Measurements from ENCODE around the gene ARHGAP25. TPM values are rescaled to one million over a fixed set of nuclear protein-coding genes. Genes with fewer than 3 reads are reported as not detected.

Gene ARHGAP25
- total RNA-seq, 1 donor from 2014 or later = 4.6 TPM

DNA sequence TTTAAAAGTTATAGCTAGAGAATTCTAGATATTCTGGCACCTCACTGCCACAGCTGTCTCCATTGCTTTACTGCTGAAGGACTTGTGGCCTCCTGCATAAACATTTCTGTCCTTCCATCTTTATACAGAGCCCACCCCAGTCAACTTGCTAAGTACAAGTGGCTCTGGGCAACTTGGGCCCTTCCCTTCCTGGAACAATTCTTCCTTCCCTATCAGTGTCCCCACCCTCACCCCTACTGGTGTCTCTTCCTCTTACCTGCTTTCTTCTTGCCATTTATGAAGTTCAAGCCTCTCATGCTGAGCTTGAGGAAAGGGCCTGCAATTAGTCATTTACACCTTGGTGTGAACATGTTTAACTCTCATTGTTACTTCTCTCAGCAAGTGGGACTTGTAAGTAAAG, 45.0 kb downstream of the ARHGAP25 start:
- Mint-ChIP-seq H3K9me3 (ENCODE audit: unreplicated experiment) (no peaks in the 10 kb centered on the region), H3K4me3 (ENCODE audit: unreplicated experiment) (no peak overlapping the region), H3K27ac (ENCODE audit: unreplicated experiment) (no peak overlapping the region), H3K27me3 (ENCODE audit: unreplicated experiment) (no peaks in the 10 kb centered on the region), H3K4me1 (ENCODE audit: unreplicated experiment) (peaks cover 28% of the 10 kb centered on the region), H3K36me3 (ENCODE audit: low read depth, unreplicated experiment) (peaks cover 7% of the 10 kb centered on the region)
- no peak for TF ChIP-seq CTCF (IDR thresholded peaks at IDR 0.05; ENCODE audit: unreplicated experiment)
- DNase-seq (ENCODE audit: low spot score) = no peak

GRCh38 chr2:68784188-68784587, 49.6 kb downstream of the ARHGAP25 start:
- Mint-ChIP-seq H3K27me3 (ENCODE audit: unreplicated experiment) (no peaks in the 10 kb centered on the region), H3K4me1 (ENCODE audit: unreplicated experiment) (peaks cover 14% of the 10 kb centered on the region), H3K36me3 (ENCODE audit: low read depth, unreplicated experiment) (no peaks in the 10 kb centered on the region), H3K9me3 (ENCODE audit: unreplicated experiment) (no peaks in the 10 kb centered on the region), H3K27ac (ENCODE audit: unreplicated experiment) (no peak overlapping the region), H3K4me3 (ENCODE audit: unreplicated experiment) (no peak overlapping the region)
- TF ChIP-seq CTCF (IDR thresholded peaks at IDR 0.05; ENCODE audit: unreplicated experiment) = no peak
- DNase-seq (ENCODE audit: low spot score) = no peak

- no peaks in the 10 kb centered on the region for H3K9me3 Mint-ChIP-seq (ENCODE audit: unreplicated experiment)
- H3K4me1 Mint-ChIP-seq (ENCODE audit: unreplicated experiment) = peaks cover 9% of the 10 kb centered on the region
- no peak for TF ChIP-seq CTCF (IDR thresholded peaks at IDR 0.05; ENCODE audit: unreplicated experiment)
- no peak overlapping the region for H3K27ac Mint-ChIP-seq (ENCODE audit: unreplicated experiment)
- no peaks in the 10 kb centered on the region for H3K36me3 Mint-ChIP-seq (ENCODE audit: low read depth, unreplicated experiment)
- no peak overlapping the region for H3K4me3 Mint-ChIP-seq (ENCODE audit: unreplicated experiment)
- no peaks in the 10 kb centered on the region for H3K27me3 Mint-ChIP-seq (ENCODE audit: unreplicated experiment)
- no peak for DNase-seq (ENCODE audit: low spot score)
Observed at GRCh38 chr2:68784915-68785314, 50.3 kb downstream of the ARHGAP25 start.

GRCh38 chr2:68787356-68787755, 52.7 kb downstream of the ARHGAP25 start:
- no peaks in the 10 kb centered on the region for H3K9me3 Mint-ChIP-seq (ENCODE audit: unreplicated experiment)
- TF ChIP-seq CTCF (IDR thresholded peaks at IDR 0.05; ENCODE audit: unreplicated experiment) = no peak
- no peak overlapping the region for H3K4me3 Mint-ChIP-seq (ENCODE audit: unreplicated experiment)
- peak overlapping the region; percentile 48 for H3K27ac Mint-ChIP-seq (ENCODE audit: unreplicated experiment)
- no peak for DNase-seq (ENCODE audit: low spot score)
- H3K4me1 Mint-ChIP-seq (ENCODE audit: unreplicated experiment) = peaks cover 8% of the 10 kb centered on the region
- peaks cover 5% of the 10 kb centered on the region for H3K36me3 Mint-ChIP-seq (ENCODE audit: low read depth, unreplicated experiment)
- no peaks in the 10 kb centered on the region for H3K27me3 Mint-ChIP-seq (ENCODE audit: unreplicated experiment)

DNA sequence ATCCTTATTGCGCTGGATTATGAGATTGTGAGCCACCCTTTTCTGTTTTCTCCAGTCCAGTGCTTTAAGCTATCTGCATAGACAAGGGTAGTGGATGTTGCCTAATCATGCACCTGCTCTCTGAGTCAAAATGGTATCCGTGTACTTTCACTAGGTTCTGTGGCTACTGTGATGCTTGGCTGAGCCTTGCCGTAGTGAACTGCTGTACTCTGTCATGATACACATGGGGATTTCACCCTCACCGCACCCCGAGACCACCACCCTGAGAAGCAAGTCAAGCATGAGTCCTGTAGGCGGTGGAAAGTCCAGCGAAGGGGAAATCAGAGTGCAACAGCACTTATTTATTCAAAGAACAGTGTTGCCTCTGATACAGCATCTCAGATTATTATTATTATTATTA, 55.0 kb downstream of the ARHGAP25 start:
- no peak for DNase-seq (ENCODE audit: low spot score)
- Mint-ChIP-seq H3K4me3 (ENCODE audit: unreplicated experiment) (no peak overlapping the region), H3K27ac (ENCODE audit: unreplicated experiment) (no peak overlapping the region), H3K4me1 (ENCODE audit: unreplicated experiment) (no peaks in the 10 kb centered on the region), H3K36me3 (ENCODE audit: low read depth, unreplicated experiment) (peaks cover 5% of the 10 kb centered on the region), H3K27me3 (ENCODE audit: unreplicated experiment) (no peaks in the 10 kb centered on the region), H3K9me3 (ENCODE audit: unreplicated experiment) (no peaks in the 10 kb centered on the region)
- TF ChIP-seq CTCF (IDR thresholded peaks at IDR 0.05; ENCODE audit: unreplicated experiment) = no peak
